Trophoblast cell (in vitro differentiated cells and primary cell): ENCODE measurements around the gene CSPG4.
A peak's percentile ranks its signal among the peaks of the same experiment; 100 is the strongest.

Experiments
- DNase-seq, 2 donors: peaks; one replicate each; pipeline ENCODE4 v3.0.0-alpha.2; 2016
- H2AFZ ChIP-seq: 2 replicates; pipeline ENCODE4 v1.6.1; 2013; ENCODE audit warnings: low read length, moderate library complexity, mild to moderate bottlenecking; ENCODE audit not compliant: insufficient read depth, poor library complexity
- H2AK5ac ChIP-seq: 2 replicates; pipeline ENCODE4 v1.6.1; 2013; ENCODE audit warnings: mild to moderate bottlenecking, low read length
- H2BK120ac ChIP-seq: 2 replicates; pipeline ENCODE4 v1.6.1; 2013; ENCODE audit warnings: low read length, mild to moderate bottlenecking, moderate library complexity; ENCODE audit not compliant: insufficient read depth, poor library complexity
- H2BK12ac ChIP-seq: 2 replicates; pipeline ENCODE4 v1.6.1; 2013; ENCODE audit warnings: mild to moderate bottlenecking, low read length, moderate library complexity
- H2BK5ac ChIP-seq: 2 replicates; pipeline ENCODE4 v1.6.1; 2013; ENCODE audit warnings: low read length, low read depth, moderate library complexity, mild to moderate bottlenecking; ENCODE audit not compliant: poor library complexity
- H3K14ac ChIP-seq: 2 replicates; pipeline ENCODE4 v1.6.1; 2013; ENCODE audit warnings: mild to moderate bottlenecking, low read length
- H3K18ac ChIP-seq: 2 replicates; pipeline ENCODE4 v1.6.1; 2013; ENCODE audit warnings: mild to moderate bottlenecking, low read length
- H3K23ac ChIP-seq: 2 replicates; pipeline ENCODE4 v1.6.1; 2013; ENCODE audit warnings: low read length
- H3K27ac ChIP-seq: 2 replicates; pipeline ENCODE4 v1.5.1; 2013; ENCODE audit warnings: low read depth, mild to moderate bottlenecking, inconsistent platforms, low read length, moderate library complexity
- H3K27me3 ChIP-seq: 2 replicates; pipeline ENCODE4 v1.6.1; 2013; ENCODE audit warnings: inconsistent platforms, mild to moderate bottlenecking, low read length, moderate library complexity; ENCODE audit not compliant: insufficient read depth
- H3K36me3 ChIP-seq, 2 experiments: 1 replicate in 1 of 2; 2 replicates in 1 of 2; pipeline ENCODE4 v1.6.1; 2013; ENCODE audit warnings: low read length in 2 of 2, mild to moderate bottlenecking in 2 of 2, moderate library complexity in 1 of 2; ENCODE audit not compliant: insufficient read depth in 2 of 2, control insufficient read depth in 1 of 2
- H3K4ac ChIP-seq: 2 replicates; pipeline ENCODE4 v1.6.1; 2013; ENCODE audit warnings: low read depth, mild to moderate bottlenecking, low read length, moderate library complexity
- H3K4me1 ChIP-seq, 2 experiments: 1 replicate in 1 of 2; 2 replicates in 1 of 2; pipeline ENCODE4 v1.6.1; 2013; ENCODE audit warnings: low read length in 2 of 2, mild to moderate bottlenecking in 2 of 2, moderate library complexity in 1 of 2; ENCODE audit not compliant: insufficient read depth in 2 of 2, control insufficient read depth in 1 of 2
- H3K4me2 ChIP-seq: 2 replicates; pipeline ENCODE4 v1.6.1; 2013; ENCODE audit warnings: inconsistent platforms, mild to moderate bottlenecking, low read length, moderate library complexity
- H3K4me3 ChIP-seq: 2 replicates; pipeline ENCODE4 v1.5.1; 2013; ENCODE audit warnings: mild to moderate bottlenecking, low read depth, low read length, inconsistent platforms
- H3K79me1 ChIP-seq: one replicate; pipeline ENCODE4 v1.6.1; 2013; ENCODE audit warnings: low read length
- H3K79me2 ChIP-seq: 2 replicates; pipeline ENCODE4 v1.6.1; 2013; ENCODE audit warnings: low read length, mild to moderate bottlenecking; ENCODE audit not compliant: control insufficient read depth, insufficient read depth, poor library complexity
- H3K9ac ChIP-seq: 2 replicates; pipeline ENCODE4 v1.6.1; 2013; ENCODE audit warnings: mild to moderate bottlenecking, low read length
- H3K9me3 ChIP-seq: 2 replicates; pipeline ENCODE4 v1.6.1; 2013; ENCODE audit warnings: low read depth, mild to moderate bottlenecking, control low read depth, inconsistent platforms, low read length; ENCODE audit not compliant: insufficient read depth
- H4K12ac ChIP-seq: 2 replicates; pipeline ENCODE4 v1.6.1; 2013; ENCODE audit warnings: low read depth, mild to moderate bottlenecking, low read length, moderate library complexity
- H4K8ac ChIP-seq: 2 replicates; pipeline ENCODE4 v1.6.1; 2013; ENCODE audit warnings: low read depth, mild to moderate bottlenecking, low read length, moderate library complexity
- H4K91ac ChIP-seq: one replicate; pipeline ENCODE4 v1.6.1; 2013; ENCODE audit warnings: low read depth, mild to moderate bottlenecking, low read length, moderate library complexity
- WGBS: extraction: QIAGEN DNeasy Blood & Tissue Kit; methylation state at CpG from one replicate; pipeline ENCODE4 v1.1.7; 2013; ENCODE audit warnings: missing lambda C conversion rate; ENCODE audit not compliant: insufficient read length, insufficient coverage; ENCODE audit errors: extremely low coverage; 5-methylcytosine and 5-hydroxymethylcytosine counted together

Gene CSPG4

DNA sequence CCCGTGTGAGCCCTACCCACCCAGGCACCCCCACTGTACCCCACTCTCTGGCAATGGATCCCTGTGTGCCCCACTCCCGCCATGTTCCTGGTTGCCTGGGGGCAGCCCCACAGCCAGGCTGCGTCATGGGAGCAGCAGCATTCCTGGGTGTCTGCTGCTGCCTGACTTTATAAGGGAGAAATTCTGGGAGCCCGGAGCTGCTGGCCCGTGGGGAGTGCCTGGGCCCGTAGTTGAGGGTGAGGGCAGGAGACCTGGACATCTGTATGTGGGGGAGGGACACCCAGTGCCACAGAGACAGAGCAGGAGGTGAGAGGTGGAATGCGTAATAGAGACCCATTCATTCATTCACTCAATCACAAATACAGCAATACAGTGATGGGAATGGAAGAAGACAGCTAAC, 15.1 kb downstream of the CSPG4 start:
- no CpG with 5 or more reads among the region's 7 CpGs for WGBS
- Histone ChIP-seq H3K27me3 (no peaks in the 10 kb centered on the region), H4K8ac (no peak overlapping the region)

DNA sequence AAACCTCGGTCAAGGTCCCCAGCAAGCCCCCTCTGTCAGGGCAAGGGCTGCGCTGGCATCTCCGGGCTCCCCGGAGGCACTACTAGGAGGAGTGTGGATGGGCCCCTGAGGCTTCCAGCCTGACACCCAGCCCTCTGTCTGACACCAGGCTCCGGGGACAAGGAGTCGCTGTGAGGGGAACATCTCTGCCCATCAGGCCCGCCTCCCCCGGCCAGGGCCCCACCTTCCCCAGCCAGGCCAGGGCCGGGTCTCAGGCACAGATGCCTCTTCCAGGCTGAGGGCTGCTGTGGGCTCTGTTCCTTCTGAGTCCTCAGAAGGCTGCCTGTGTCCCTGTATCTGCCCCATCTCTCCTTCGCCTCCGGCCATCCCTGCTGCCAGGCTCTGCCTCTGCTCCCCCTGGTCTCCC, 15.8 kb downstream of the CSPG4 start:
- Histone ChIP-seq H2BK5ac (no peak overlapping the region), H2AFZ (no peak overlapping the region), H2BK120ac (peak overlapping the region; percentile 30), H3K79me1 (peaks cover 16% of the 10 kb centered on the region), H3K36me3 (no peaks in the 10 kb centered on the region), H3K14ac (peak overlapping the region; percentile 25), H3K4me1 (peaks cover 26 to 33% of the 10 kb centered on the region in 2 experiments), H2AK5ac (peak overlapping the region; percentile 38), H3K18ac (no peak overlapping the region), H3K4ac (no peak overlapping the region), H4K91ac (peak overlapping the region; percentile 63), H2BK12ac (peak overlapping the region; percentile 19), H3K9ac (no peak overlapping the region), H3K27me3 (no peaks in the 10 kb centered on the region), H3K23ac (no peak overlapping the region), H3K27ac (no peak overlapping the region), H3K9me3 (no peaks in the 10 kb centered on the region), H4K12ac (no peak overlapping the region), H3K4me3 (no peak overlapping the region), H3K4me2 (no peak overlapping the region), H4K8ac (no peak overlapping the region), H3K79me2 (peaks cover 3% of the 10 kb centered on the region)
- no CpG with 5 or more reads among the region's 11 CpGs for WGBS
- DNase-seq: no peak

More for the DNA sequence above, 15.1 kb downstream of the CSPG4 start:
- Histone ChIP-seq H3K36me3 (no peaks in the 10 kb centered on the region), H3K23ac (no peak overlapping the region), H4K12ac (no peak overlapping the region), H3K9ac (no peak overlapping the region), H2BK5ac (no peak overlapping the region), H3K4ac (no peak overlapping the region), H3K4me3 (no peak overlapping the region), H3K27ac (no peak overlapping the region), H3K18ac (peak overlapping the region; percentile 32), H3K14ac (no peak overlapping the region), H4K91ac (peak overlapping the region; percentile 63), H2AFZ (no peak overlapping the region), H3K4me1 (peaks cover 26 to 33% of the 10 kb centered on the region in 2 experiments), H2BK120ac (peak overlapping the region; percentile 30), H3K9me3 (no peaks in the 10 kb centered on the region), H3K4me2 (no peak overlapping the region), H2AK5ac (peak overlapping the region; percentile 37), H3K79me1 (peaks cover 16% of the 10 kb centered on the region), H2BK12ac (no peak overlapping the region), H3K79me2 (peaks cover 3% of the 10 kb centered on the region)
- DNase-seq: no peak

DNA sequence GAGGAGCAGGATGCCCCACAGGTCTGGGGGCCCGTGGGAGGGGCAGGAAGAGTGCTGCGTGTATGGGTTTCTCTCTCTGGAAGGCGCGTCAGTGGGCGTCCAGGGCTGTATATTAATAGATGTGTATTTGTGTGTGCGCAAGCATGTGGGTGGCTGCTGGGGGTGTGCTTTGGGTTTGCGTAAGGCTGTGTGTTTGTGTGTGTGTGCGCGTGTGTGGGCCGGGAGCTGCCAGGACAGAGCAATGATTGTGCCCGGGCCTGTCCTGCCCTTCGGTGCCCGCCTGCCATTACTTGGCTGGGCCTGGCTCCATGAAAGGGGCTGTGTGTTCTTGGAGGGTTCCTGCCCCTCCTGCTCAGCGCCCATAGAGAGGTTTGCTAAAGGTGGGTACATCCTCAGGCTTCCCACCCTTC, 16.3 kb downstream of the CSPG4 start:
- no CpG with 5 or more reads among the region's 14 CpGs for WGBS
- H4K12ac ChIP-seq: no peak overlapping the region
- H3K79me2 ChIP-seq: peaks cover 3% of the 10 kb centered on the region
- peak overlapping the region; percentile 25 for H2AK5ac ChIP-seq
- H3K4me3 ChIP-seq: no peak overlapping the region
- H3K36me3 ChIP-seq: no peaks in the 10 kb centered on the region
- H4K91ac ChIP-seq: peak overlapping the region; percentile 63
- H3K4me1 ChIP-seq: peaks cover 26 to 33% of the 10 kb centered on the region in 2 experiments
- H3K4me2 ChIP-seq: no peak overlapping the region
- no peak overlapping the region for H2BK5ac ChIP-seq
- peak overlapping the region; percentile 45 for H2BK12ac ChIP-seq
- no peak overlapping the region for H3K9ac ChIP-seq
- peaks cover 16% of the 10 kb centered on the region for H3K79me1 ChIP-seq
- no peak overlapping the region for H3K4ac ChIP-seq
- H2BK120ac ChIP-seq: peak overlapping the region; percentile 19
- H3K14ac ChIP-seq: no peak overlapping the region
- no peak overlapping the region for H3K18ac ChIP-seq
- no peak overlapping the region for H2AFZ ChIP-seq
- no peak overlapping the region for H4K8ac ChIP-seq
- DNase-seq: no peak
- no peaks in the 10 kb centered on the region for H3K9me3 ChIP-seq
- H3K27ac ChIP-seq: no peak overlapping the region
- H3K23ac ChIP-seq: no peak overlapping the region
- H3K27me3 ChIP-seq: no peaks in the 10 kb centered on the region

DNA sequence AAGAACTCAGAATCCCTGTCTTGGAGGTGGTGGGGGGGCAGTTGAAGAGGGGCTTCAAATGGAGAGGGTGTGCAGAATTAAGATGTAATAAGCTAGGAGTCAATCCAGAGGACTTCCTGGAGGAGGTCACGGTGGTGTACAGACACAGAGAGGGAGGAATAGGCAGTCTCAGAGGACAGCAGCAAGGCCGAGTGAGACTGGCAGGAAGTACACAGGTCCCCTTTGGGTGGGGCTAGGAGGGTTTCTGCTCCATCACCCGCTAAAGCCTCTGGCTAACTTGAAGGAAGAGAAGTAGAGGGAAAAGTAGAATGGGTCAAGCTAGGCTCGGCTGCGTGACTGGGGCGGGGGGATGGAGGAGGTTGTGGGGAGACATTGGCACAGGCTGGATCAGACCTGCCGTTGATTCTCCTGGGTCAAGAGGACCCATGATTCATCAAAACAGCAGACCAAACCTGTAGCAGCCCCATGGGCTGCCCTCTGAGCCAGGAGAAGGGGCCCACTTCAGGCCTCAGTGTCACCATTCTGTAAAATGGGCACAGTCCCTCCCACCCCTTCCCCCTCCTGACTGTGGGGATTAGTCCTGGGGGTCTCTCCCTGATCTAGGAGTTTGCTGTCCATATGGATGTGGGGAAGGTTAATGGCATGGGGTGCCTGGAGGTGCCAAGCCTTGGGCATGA, 16.9 kb downstream of the CSPG4 start:
- Histone ChIP-seq H3K36me3 (no peaks in the 10 kb centered on the region), H3K9ac (no peak overlapping the region), H3K79me1 (peaks cover 16% of the 10 kb centered on the region), H4K91ac (peak overlapping the region; percentile 63), H2AK5ac (peak overlapping the region; percentile 25), H3K4me2 (no peak overlapping the region), H4K8ac (peak overlapping the region; percentile 19), H4K12ac (no peak overlapping the region), H3K4me3 (no peak overlapping the region), H3K4ac (no peak overlapping the region), H3K79me2 (peaks cover 3% of the 10 kb centered on the region), H3K18ac (no peak overlapping the region), H3K23ac (no peak overlapping the region), H3K27ac (no peak overlapping the region), H2AFZ (no peak overlapping the region), H3K27me3 (no peaks in the 10 kb centered on the region), H2BK12ac (peak overlapping the region; percentile 45), H2BK120ac (peak overlapping the region; percentile 19), H3K9me3 (no peaks in the 10 kb centered on the region), H3K14ac (no peak overlapping the region), H2BK5ac (no peak overlapping the region), H3K4me1 (peaks cover 26 to 33% of the 10 kb centered on the region in 2 experiments)
- no CpG with 5 or more reads among the region's 7 CpGs for WGBS
- no peak for DNase-seq
